Mesenchymal stem cell (in vitro differentiated cells and primary cell): Measurements from ENCODE around the gene MSMB.
"Not testable (repeated sequence)": the region's sequence is repeated elsewhere in the genome, so short reads cannot be mapped to it uniquely, and the experiment has no call there.

Experiments used
- DNase-seq: peaks from one replicate; pipeline ENCODE4 v3.0.0-alpha.2; 2013
- H2AFZ ChIP-seq: one replicate; pipeline ENCODE4 v1.6.1; 2013; ENCODE audit warnings: low read depth, mild to moderate bottlenecking, control low read depth, inconsistent platforms, low read length, moderate library complexity
- H2AK5ac ChIP-seq: 2 replicates; pipeline ENCODE4 v1.6.1; 2013; ENCODE audit warnings: low read length, moderate library complexity, mild to moderate bottlenecking, inconsistent platforms; ENCODE audit not compliant: severe bottlenecking
- H2BK120ac ChIP-seq: one replicate; pipeline ENCODE4 v1.6.1; 2013; ENCODE audit warnings: low read depth, mild to moderate bottlenecking, inconsistent platforms, low read length, moderate library complexity
- H2BK12ac ChIP-seq, 2 experiments: one replicate each; pipeline ENCODE4 v1.6.1; 2013; ENCODE audit warnings: inconsistent platforms in 2 of 2, low read length in 2 of 2, mild to moderate bottlenecking in 2 of 2, moderate library complexity in 2 of 2, control low read depth in 1 of 2
- H2BK15ac ChIP-seq: one replicate; pipeline ENCODE4 v1.6.1; 2013; ENCODE audit warnings: mild to moderate bottlenecking, low read depth, inconsistent platforms; ENCODE audit not compliant: poor library complexity, severe bottlenecking
- H2BK5ac ChIP-seq: 2 replicates; pipeline ENCODE4 v1.6.1; 2013; ENCODE audit warnings: low read depth, mild to moderate bottlenecking, low read length, control low read depth, inconsistent platforms; ENCODE audit not compliant: poor library complexity, severe bottlenecking
- H3K14ac ChIP-seq, 2 experiments: one replicate each; pipeline ENCODE4 v1.6.1; 2013; ENCODE audit warnings: inconsistent platforms in 2 of 2, low read length in 2 of 2, control low read depth in 1 of 2, mild to moderate bottlenecking in 1 of 2, moderate library complexity in 1 of 2
- H3K18ac ChIP-seq, 2 experiments: one replicate each; pipeline ENCODE4 v1.6.1; 2013; ENCODE audit warnings: inconsistent platforms in 2 of 2, low read length in 2 of 2, control low read depth in 1 of 2, low read depth in 1 of 2, mild to moderate bottlenecking in 1 of 2
- H3K23ac ChIP-seq, 2 experiments: one replicate each; pipeline ENCODE4 v1.6.1; 2013; ENCODE audit warnings: inconsistent platforms in 2 of 2, low read length in 2 of 2, mild to moderate bottlenecking in 2 of 2, moderate library complexity in 2 of 2, control low read depth in 1 of 2
- H3K27ac ChIP-seq: 2 replicates; pipeline ENCODE4 v1.5.1; 2013; ENCODE audit warnings: mild to moderate bottlenecking, moderate library complexity, low read length, control low read depth, inconsistent platforms; ENCODE audit not compliant: poor library complexity, severe bottlenecking
- H3K27me3 ChIP-seq, 2 experiments: 2 replicates each; pipeline versions ENCODE4 v1.6.1 to v1.7.0; 2013; ENCODE audit warnings: low read length in 2 of 2, mild to moderate bottlenecking in 2 of 2, moderate library complexity in 2 of 2, control low read depth in 1 of 2, inconsistent platforms in 1 of 2; ENCODE audit not compliant: control insufficient read depth in 1 of 2, insufficient read depth in 1 of 2
- H3K36me3 ChIP-seq, 2 experiments: 2 replicates each; pipeline versions ENCODE4 v1.6.1 to v1.7.0; 2013; ENCODE audit warnings: low read length in 2 of 2, control low read depth in 1 of 2, inconsistent platforms in 1 of 2, low read depth in 1 of 2, mild to moderate bottlenecking in 1 of 2; ENCODE audit not compliant: insufficient read depth in 2 of 2, control insufficient read depth in 1 of 2
- H3K4ac ChIP-seq, 2 experiments: one replicate each; pipeline ENCODE4 v1.6.1; 2013; ENCODE audit warnings: inconsistent platforms in 2 of 2, low read length in 2 of 2, mild to moderate bottlenecking in 2 of 2, moderate library complexity in 2 of 2, control low read depth in 1 of 2, low read depth in 1 of 2
- H3K4me1 ChIP-seq: 2 replicates; pipeline ENCODE4 v1.6.1; 2013; ENCODE audit warnings: low read depth, low read length, control low read depth; ENCODE audit not compliant: control insufficient read depth, insufficient read depth
- H3K4me2 ChIP-seq: 2 replicates; pipeline ENCODE4 v1.6.1; 2013; ENCODE audit warnings: low read length, mild to moderate bottlenecking, inconsistent platforms; ENCODE audit not compliant: poor library complexity, severe bottlenecking
- H3K4me3 ChIP-seq, 2 experiments: 2 replicates each; pipeline versions ENCODE4 v1.5.1 to v1.7.0; 2013; ENCODE audit warnings: low read length in 2 of 2, mild to moderate bottlenecking in 2 of 2, control low read depth in 1 of 2, low read depth in 1 of 2; ENCODE audit not compliant: insufficient read depth in 1 of 2
- H3K79me1 ChIP-seq: replicated peaks from 2 replicates; pipeline ENCODE4 v1.6.1; 2013; ENCODE audit warnings: mild to moderate bottlenecking, control low read depth, low read length, inconsistent platforms; ENCODE audit not compliant: poor library complexity, severe bottlenecking
- H3K9ac ChIP-seq: 2 replicates; pipeline ENCODE4 v1.7.0; 2013; ENCODE audit warnings: mild to moderate bottlenecking, low read length, moderate library complexity
- H3K9me3 ChIP-seq: 2 replicates; pipeline ENCODE4 v1.7.0; 2013; ENCODE audit warnings: mild to moderate bottlenecking, low read length; ENCODE audit not compliant: control insufficient read depth
- H4K8ac ChIP-seq: one replicate; pipeline ENCODE4 v1.6.1; 2013; ENCODE audit warnings: inconsistent platforms, mild to moderate bottlenecking, low read length, moderate library complexity
- H4K91ac ChIP-seq: one replicate; pipeline ENCODE4 v1.6.1; 2013; ENCODE audit warnings: mild to moderate bottlenecking, low read length, inconsistent platforms
- WGBS: methylation state at CpG from one replicate; pipeline ENCODE4 v1.1.7; 2013; ENCODE audit warnings: mixed read lengths; 5-methylcytosine and 5-hydroxymethylcytosine counted together

Gene MSMB

DNA sequence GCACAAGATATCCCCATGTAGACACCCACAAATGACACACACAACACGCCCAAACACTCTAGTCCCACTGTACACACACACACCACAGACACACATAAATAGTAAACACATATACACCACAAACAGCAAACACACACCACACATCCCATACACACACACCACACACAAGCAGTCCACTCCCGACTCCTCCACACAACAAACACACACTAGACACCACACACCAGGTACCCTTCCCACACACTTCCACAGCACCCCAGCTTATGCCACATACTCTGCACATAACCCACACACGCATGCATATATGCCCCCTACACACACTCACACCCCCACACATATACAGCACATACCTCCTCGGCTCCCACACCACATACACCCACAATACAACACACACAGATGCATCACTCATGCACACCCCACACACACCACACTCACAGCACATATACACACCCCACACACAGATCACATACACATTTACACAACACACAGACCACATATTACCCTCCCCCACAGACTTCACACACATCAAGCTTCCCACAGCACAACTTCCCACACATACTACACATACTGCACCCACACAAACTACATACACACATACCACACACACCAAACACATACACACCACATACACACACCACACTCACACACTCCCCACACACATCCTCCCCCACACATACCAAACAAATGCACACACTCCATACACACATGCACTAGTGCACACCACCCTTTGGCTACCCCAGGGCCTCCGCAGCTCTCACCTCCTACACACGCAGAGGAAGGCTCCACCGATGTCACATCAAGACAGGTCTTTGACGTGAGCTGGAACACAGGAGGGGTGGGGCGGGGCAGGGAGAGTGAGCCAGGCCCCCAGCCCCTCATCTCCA lies 47.5 kb upstream of the MSMB start:
- Histone ChIP-seq H2BK12ac (peak overlapping the region; percentile 90 to 95), H3K18ac (peak overlapping the region; percentile 71 to 76), H3K14ac (peak overlapping the region in 1 of 2 experiments; percentile 73), H3K4ac (peak overlapping the region in 1 of 2 experiments; percentile 80), H4K91ac (peak overlapping the region; percentile 94), H4K8ac (peak overlapping the region; percentile 8)
- not testable (repeated sequence) for H2BK15ac ChIP-seq, H2BK5ac ChIP-seq, H3K9me3 ChIP-seq, H3K4me1 ChIP-seq, DNase-seq, H3K36me3 ChIP-seq, H3K27ac ChIP-seq, H3K4me3 ChIP-seq, H2BK120ac ChIP-seq, H2AK5ac ChIP-seq, H3K27me3 ChIP-seq, H2AFZ ChIP-seq, H3K4me2 ChIP-seq, H3K79me1 ChIP-seq, H3K23ac ChIP-seq, H3K9ac ChIP-seq
- WGBS: 94% methylated on average over 9 of the region's 9 CpGs

DNA sequence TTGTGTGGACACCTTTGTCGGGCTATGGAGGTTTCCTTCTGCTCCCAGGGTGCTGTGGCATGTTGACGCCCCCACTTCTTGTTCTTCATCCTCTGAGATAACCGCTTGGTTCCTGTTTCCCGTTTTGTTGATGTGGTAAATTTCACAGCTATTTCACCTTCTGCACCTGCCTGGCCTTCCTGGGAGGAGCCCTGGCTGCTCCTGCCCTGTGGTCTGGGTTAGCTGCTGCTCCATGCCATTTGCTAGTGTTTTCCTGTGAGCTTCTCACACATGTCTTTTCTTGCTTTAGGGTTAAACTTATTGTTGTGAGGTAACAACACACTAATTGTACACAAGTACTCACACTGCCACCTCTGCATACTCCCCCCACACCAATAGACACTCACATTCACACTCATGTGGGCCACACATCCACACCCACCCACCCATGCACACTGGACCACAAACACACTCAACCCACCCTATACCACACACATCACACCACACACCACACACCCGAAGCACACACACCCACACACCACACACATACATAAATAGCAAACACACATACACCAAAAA lies 46.5 kb upstream of the MSMB start:
- Histone ChIP-seq H3K4me3 (no peak overlapping the region), H3K79me1 (no peaks in the 10 kb centered on the region)
- WGBS: 52% methylated on average over 5 of the region's 5 CpGs

DNA sequence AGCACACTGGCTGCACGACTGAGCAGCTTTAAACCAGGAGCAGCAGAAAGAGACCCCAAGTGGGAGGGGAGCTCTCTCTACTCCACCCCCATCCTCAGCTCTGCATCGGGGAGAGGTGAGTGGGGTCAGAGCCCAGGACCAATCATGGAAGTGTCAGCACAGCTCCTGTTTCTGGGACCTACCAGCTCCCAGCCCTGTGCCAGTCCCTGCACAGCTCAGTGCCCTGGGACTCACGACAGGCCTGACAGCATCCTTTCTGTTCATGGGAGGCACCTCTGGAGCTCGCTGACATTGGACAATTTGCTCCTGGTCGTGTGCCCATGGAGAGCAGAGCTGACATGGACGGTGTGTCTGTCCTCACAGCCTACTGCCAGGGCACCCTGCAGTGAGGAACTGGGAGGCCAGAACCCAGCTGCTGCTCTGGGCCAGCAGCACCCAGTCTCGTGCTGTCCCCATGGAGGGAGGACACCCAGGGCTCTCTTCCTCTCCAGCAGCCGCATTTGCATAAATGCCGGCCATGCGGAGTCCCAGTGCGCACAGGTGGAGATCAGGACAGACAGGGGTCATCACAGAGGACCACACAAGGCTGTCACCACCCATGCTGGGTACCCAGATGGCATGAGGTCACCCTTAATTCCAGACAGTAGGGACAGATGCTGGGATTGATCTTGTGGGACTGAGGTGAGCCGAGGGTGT lies 45.9 kb upstream of the MSMB start:
- Histone ChIP-seq H4K91ac (peak overlapping the region; percentile 71), H3K4me2 (no peak overlapping the region), H3K4me1 (peaks cover 6% of the 10 kb centered on the region), H3K14ac (no peak overlapping the region), H3K27ac (no peak overlapping the region), H3K4me3 (no peak overlapping the region), H4K8ac (no peak overlapping the region), H3K4ac (no peak overlapping the region), H3K36me3 (no peaks in the 10 kb centered on the region), H2AFZ (no peak overlapping the region), H2BK120ac (no peak overlapping the region), H3K27me3 (peaks cover 0 to 8% of the 10 kb centered on the region in 2 experiments), H3K23ac (no peak overlapping the region), H3K79me1 (no peaks in the 10 kb centered on the region), H2BK12ac (peak overlapping the region; percentile 6 to 21), H3K18ac (no peak overlapping the region), H3K9ac (no peak overlapping the region), H3K9me3 (no peaks in the 10 kb centered on the region), H2BK15ac (no peak overlapping the region), H2AK5ac (no peak overlapping the region), H2BK5ac (no peak overlapping the region)
- no peak for DNase-seq
- WGBS: 84% methylated on average over 12 of the region's 12 CpGs

More for the DNA sequence above, 46.5 kb upstream of the MSMB start:
- Histone ChIP-seq H3K14ac (peak overlapping the region in 1 of 2 experiments; percentile 23), H2BK120ac (no peak overlapping the region), H3K4me1 (peaks cover 8% of the 10 kb centered on the region), H3K4me2 (no peak overlapping the region), H2AFZ (no peak overlapping the region), H2BK5ac (no peak overlapping the region), H2BK12ac (peak overlapping the region; percentile 24 to 26), H2AK5ac (no peak overlapping the region), H4K91ac (no peak overlapping the region), H3K27ac (no peak overlapping the region), H3K36me3 (no peaks in the 10 kb centered on the region), H4K8ac (peak overlapping the region; percentile 8), H3K23ac (no peak overlapping the region), H3K4ac (no peak overlapping the region), H3K9ac (no peak overlapping the region), H3K9me3 (no peaks in the 10 kb centered on the region), H3K27me3 (peaks cover 0 to 8% of the 10 kb centered on the region in 2 experiments), H3K18ac (peak overlapping the region in 1 of 2 experiments; percentile 28), H2BK15ac (peak overlapping the region; percentile 77)
- DNase-seq: no peak
